Measurements from ENCODE around the gene CCL28. TPM values are rescaled to one million over a fixed set of nuclear protein-coding genes. Genes with fewer than 3 reads are reported as not detected.
"Not testable (repeated sequence)": the region's sequence is repeated elsewhere in the genome, so short reads cannot be mapped to it uniquely, and the experiment has no call there.

Gene CCL28
- 1 to 10 TPM; 5.4 TPM for total RNA-seq

GRCh38 chr5:43412156-43412555, at the start of gene CCL28:
Gene CCL28, minus strand, starts transcription at chr5:43412391. Its CDS starts 75 bp downstream, at chr5:43412316.
- Mint-ChIP-seq H3K4me1 (ENCODE audit: low read depth) (no peaks in the 10 kb centered on the region), H3K27me3 (ENCODE audit: low read depth) (no peaks in the 10 kb centered on the region), H3K4me3 (no peak within 1 kb of the TSS), H3K36me3 (ENCODE audit: low read depth) (no peaks in the 10 kb centered on the region), H3K27ac (no peak within 1 kb of the TSS), H3K9me3 (peaks cover 11% of the 10 kb centered on the region)
- CTCF ChIA-PET, result interaction anchor here (1.7 kb wide), 1 partner anchor 42 kb away, joined by 4 read pairs; no protein-coding TSS in a partner anchor
- intact Hi-C loops (cut with micrococcal nuclease), result no loop called here
- DNase-seq, result no peak

DNA sequence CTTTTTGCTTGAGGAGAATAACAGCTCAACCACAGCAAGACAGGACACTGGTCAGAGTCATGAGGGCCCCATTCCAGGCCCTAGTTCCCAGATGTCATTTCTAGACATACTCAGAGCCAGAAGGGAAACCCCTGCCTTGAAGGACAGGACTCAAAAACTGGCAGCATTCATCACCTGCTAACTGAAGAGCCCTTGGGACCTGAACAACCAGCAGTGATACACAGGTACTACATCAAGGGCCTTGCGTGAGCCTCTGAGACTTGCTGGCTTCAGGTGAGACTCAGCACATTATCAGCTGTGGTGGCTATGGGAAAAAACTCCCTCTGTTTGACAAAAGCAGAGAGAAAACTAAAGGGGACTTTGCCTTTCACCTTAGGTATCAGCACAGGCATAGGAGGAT, 48.9 kb upstream of the CCL28 start:
- CTCF ChIA-PET, result interaction anchor here (0.6 kb wide), 1 partner anchor 15 kb away, joined by 3 read pairs; no protein-coding TSS in a partner anchor
- intact Hi-C loops (cut with micrococcal nuclease), result no loop called here
- no peak for DNase-seq
- no peaks in the 10 kb centered on the region for H3K27me3 Mint-ChIP-seq (ENCODE audit: low read depth)
- H3K4me3 Mint-ChIP-seq, result no peak overlapping the region
- H3K4me1 Mint-ChIP-seq (ENCODE audit: low read depth), result peaks cover 2% of the 10 kb centered on the region
- peaks cover 20% of the 10 kb centered on the region for H3K9me3 Mint-ChIP-seq
- no peak overlapping the region for H3K27ac Mint-ChIP-seq
- peaks cover 51% of the 10 kb centered on the region for H3K36me3 Mint-ChIP-seq (ENCODE audit: low read depth)

DNA sequence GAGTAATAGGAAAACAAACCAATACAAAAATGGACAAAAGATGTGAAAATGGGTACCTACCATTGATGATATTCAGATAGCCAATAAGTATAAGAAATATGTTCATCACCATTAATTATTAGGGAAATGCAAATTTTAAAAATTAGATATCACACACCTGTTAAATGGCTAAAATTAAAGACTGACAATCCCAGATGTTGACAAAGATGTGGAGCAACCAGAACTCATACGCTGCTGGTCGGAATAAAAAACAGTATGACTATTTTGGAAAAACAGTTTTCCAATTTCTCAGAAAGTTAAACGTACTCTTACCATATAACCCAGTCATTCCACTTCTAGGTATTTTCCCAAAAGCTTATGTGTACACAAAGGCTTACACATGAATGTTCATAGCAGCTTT, 44.4 kb upstream of the CCL28 start:
- Mint-ChIP-seq H3K9me3 (peaks cover 17% of the 10 kb centered on the region), H3K27me3 (ENCODE audit: low read depth) (no peaks in the 10 kb centered on the region), H3K27ac (no peak overlapping the region), H3K36me3 (ENCODE audit: low read depth) (peaks cover 59% of the 10 kb centered on the region), H3K4me3 (no peak overlapping the region), H3K4me1 (ENCODE audit: low read depth) (no peaks in the 10 kb centered on the region)
- CTCF ChIA-PET, result no interaction called here
- no peak for DNase-seq
- intact Hi-C loops (cut with micrococcal nuclease), result no loop called here

DNA sequence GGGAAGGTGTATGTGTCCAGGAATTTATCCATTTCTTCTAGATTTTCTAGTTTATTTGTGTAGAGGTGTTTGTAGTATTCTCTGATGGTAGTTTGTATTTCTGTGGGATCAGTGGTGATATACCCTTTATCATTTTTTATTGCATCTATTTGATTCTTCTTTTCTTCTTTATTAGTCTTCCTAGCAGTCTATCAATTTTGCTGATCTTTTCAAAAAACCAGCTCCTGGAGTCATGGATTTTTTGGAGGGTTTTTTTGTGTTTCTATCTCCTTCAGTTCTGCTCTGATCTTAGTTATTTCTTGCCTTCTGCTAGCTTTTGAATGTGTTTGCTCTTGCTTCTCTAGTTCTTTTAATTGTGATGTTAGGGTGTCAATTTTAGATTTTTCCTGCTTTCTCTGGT, 29.4 kb upstream of the CCL28 start:
- H3K27ac Mint-ChIP-seq; DNase-seq; CTCF ChIA-PET; H3K4me1 Mint-ChIP-seq (ENCODE audit: low read depth); intact Hi-C loops (cut with micrococcal nuclease); H3K4me3 Mint-ChIP-seq; H3K27me3 Mint-ChIP-seq (ENCODE audit: low read depth): not testable (repeated sequence)
- Mint-ChIP-seq H3K36me3 (ENCODE audit: low read depth) (peaks cover 32% of the 10 kb centered on the region), H3K9me3 (peaks cover 53% of the 10 kb centered on the region)

GRCh38 chr5:43437062-43437660, 25.0 kb upstream of the CCL28 start:
- H3K36me3 Mint-ChIP-seq (ENCODE audit: low read depth), result peaks cover 7% of the 10 kb centered on the region
- H3K27me3 Mint-ChIP-seq (ENCODE audit: low read depth), result no peaks in the 10 kb centered on the region
- peaks cover 40% of the 10 kb centered on the region for H3K9me3 Mint-ChIP-seq
- no peak for DNase-seq
- H3K27ac Mint-ChIP-seq, result no peak overlapping the region
- no peaks in the 10 kb centered on the region for H3K4me1 Mint-ChIP-seq (ENCODE audit: low read depth)
- intact Hi-C loops (cut with micrococcal nuclease), result no loop called here
- H3K4me3 Mint-ChIP-seq, result no peak overlapping the region
- CTCF ChIA-PET, result no interaction called here

- CTCF ChIA-PET, result no interaction called here
- intact Hi-C loops (cut with micrococcal nuclease), result no loop called here
- peaks cover 14% of the 10 kb centered on the region for H3K9me3 Mint-ChIP-seq
Observed at GRCh38 chr5:43433382-43433781, 21.2 kb upstream of the CCL28 start.

DNA sequence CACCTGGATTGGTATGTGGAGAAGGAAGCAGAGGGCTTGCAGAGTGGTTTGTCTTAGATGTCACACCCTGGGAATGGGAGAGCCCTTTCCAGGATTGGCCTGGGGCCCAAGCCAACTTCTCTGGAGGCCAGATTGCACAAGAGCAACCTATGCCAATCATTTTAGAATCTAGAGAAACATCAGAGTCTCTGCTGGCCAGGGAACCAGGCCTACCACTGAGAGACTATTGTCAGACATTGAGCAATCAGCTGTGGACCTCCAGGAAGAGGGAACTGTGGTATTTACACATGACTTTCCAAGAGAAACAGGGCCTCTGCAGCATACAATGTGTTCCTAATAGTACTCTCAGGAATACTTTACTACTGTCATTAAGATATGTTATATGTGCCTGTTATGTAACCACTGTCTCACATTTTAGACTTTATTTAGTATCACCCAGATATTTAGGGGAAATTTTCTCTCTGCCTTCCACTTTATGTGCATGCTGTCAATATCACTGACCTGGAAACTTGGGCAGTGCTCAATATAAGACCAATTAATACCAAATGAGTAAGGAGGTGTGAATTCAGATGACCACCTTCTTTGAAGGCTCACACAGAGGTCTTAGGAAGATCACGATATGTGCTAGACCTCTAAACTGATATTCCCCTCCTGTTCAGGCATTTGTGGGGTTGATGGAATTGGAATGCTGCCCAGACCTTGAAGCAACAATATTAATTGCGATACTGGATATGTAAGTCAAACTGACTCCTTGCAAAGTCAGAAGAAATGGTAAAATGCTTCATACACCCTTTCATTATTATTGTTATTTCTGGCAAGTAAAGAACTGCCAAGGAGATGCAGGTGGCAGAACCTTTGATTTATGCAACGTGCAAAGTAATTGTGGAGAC, 20.5 kb upstream of the CCL28 start:
- Mint-ChIP-seq H3K27ac (no peak overlapping the region), H3K27me3 (ENCODE audit: low read depth) (no peaks in the 10 kb centered on the region), H3K4me1 (ENCODE audit: low read depth) (no peaks in the 10 kb centered on the region), H3K4me3 (no peak overlapping the region), H3K36me3 (ENCODE audit: low read depth) (no peaks in the 10 kb centered on the region), H3K9me3 (peaks cover 7% of the 10 kb centered on the region)
- intact Hi-C loops (cut with micrococcal nuclease), result no loop called here
- DNase-seq, result no peak
- CTCF ChIA-PET, result no interaction called here

More at GRCh38 chr5:43433382-43433781, 21.2 kb upstream of the CCL28 start:
- Mint-ChIP-seq H3K27ac (no peak overlapping the region), H3K27me3 (ENCODE audit: low read depth) (no peaks in the 10 kb centered on the region), H3K4me1 (ENCODE audit: low read depth) (no peaks in the 10 kb centered on the region), H3K36me3 (ENCODE audit: low read depth) (peaks cover 4% of the 10 kb centered on the region), H3K4me3 (no peak overlapping the region)
- DNase-seq, result no peak

DNA sequence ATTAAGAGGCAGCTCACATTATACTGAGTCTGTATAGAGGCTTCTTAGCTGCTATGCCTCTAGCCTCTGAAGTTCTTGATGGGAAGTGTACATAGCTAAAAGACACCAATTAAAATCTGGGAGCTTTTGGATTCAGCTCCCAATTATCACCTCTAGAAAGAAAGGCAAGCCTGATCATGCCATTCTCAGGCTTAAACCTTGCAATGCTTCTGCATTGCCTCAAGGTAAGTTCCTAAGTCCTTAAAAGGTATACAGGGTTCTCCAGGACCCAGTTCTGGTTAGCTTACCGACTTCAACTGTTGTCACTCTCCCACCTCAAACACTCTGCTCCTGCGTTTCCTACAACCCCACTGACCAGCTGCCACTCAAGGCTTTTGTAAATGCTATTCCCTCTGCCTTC, 17.5 kb upstream of the CCL28 start:
- no peak overlapping the region for H3K27ac Mint-ChIP-seq
- H3K36me3 Mint-ChIP-seq (ENCODE audit: low read depth), result no peaks in the 10 kb centered on the region
- no peak overlapping the region for H3K4me3 Mint-ChIP-seq
- no peak for DNase-seq
- H3K9me3 Mint-ChIP-seq, result no peaks in the 10 kb centered on the region
- intact Hi-C loops (cut with micrococcal nuclease), result no loop called here
- CTCF ChIA-PET, result interaction anchor here (1.3 kb wide), 1 partner anchor 55 kb away, joined by 5 read pairs; the partner anchor contains the start of gene TMEM267
- no peaks in the 10 kb centered on the region for H3K4me1 Mint-ChIP-seq (ENCODE audit: low read depth)
- H3K27me3 Mint-ChIP-seq (ENCODE audit: low read depth), result no peaks in the 10 kb centered on the region

- Mint-ChIP-seq H3K4me1 (ENCODE audit: low read depth) (no peaks in the 10 kb centered on the region), H3K27ac (no peak overlapping the region), H3K27me3 (ENCODE audit: low read depth) (no peaks in the 10 kb centered on the region), H3K9me3 (no peaks in the 10 kb centered on the region), H3K36me3 (ENCODE audit: low read depth) (no peaks in the 10 kb centered on the region), H3K4me3 (no peak overlapping the region)
- intact Hi-C loops (cut with micrococcal nuclease), result no loop called here
- CTCF ChIA-PET, result interaction anchor here (0.6 to 1.3 kb wide), 2 partner anchors 55 to 200 kb away, joined by 3 to 5 read pairs; partner anchors contain the start of gene TMEM267
- no peak for DNase-seq
Observed at GRCh38 chr5:43429016-43429415, 16.8 kb upstream of the CCL28 start.

DNA sequence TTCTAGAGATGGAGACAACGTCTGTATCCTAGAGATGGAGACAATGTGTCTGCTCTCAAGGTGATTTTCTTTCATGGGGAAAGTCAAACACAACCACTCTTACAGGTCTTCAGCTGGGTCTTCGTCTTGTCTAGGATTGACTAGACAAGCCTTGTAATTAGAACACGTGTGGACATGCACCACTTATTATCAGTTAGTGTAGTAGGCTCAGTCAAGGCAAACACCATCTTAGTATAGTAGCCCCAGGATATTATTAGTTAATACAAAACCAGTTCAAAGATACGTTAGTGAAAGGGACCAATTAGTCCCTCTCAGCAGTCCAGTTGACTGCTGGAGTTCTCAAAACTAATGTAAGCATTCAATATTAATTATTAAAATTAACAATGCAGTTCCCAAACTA, 15.1 kb upstream of the CCL28 start:
- Mint-ChIP-seq H3K27me3 (ENCODE audit: low read depth) (no peaks in the 10 kb centered on the region), H3K4me3 (no peak overlapping the region), H3K9me3 (no peaks in the 10 kb centered on the region), H3K27ac (no peak overlapping the region), H3K4me1 (ENCODE audit: low read depth) (no peaks in the 10 kb centered on the region), H3K36me3 (ENCODE audit: low read depth) (no peaks in the 10 kb centered on the region)
- intact Hi-C loops (cut with micrococcal nuclease), result no loop called here
- CTCF ChIA-PET, result interaction anchor here (1.2 kb wide), 1 partner anchor 15 kb away, joined by 6 read pairs; no protein-coding TSS in a partner anchor
- no peak for DNase-seq

GRCh38 chr5:43425983-43426382, 13.8 kb upstream of the CCL28 start:
- no peak overlapping the region for H3K27ac Mint-ChIP-seq
- H3K4me3 Mint-ChIP-seq, result no peak overlapping the region
- H3K9me3 Mint-ChIP-seq, result no peaks in the 10 kb centered on the region
- CTCF ChIA-PET, result interaction anchor here (1.2 kb wide), 1 partner anchor 17 kb away, joined by 6 read pairs; no protein-coding TSS in a partner anchor
- H3K27me3 Mint-ChIP-seq (ENCODE audit: low read depth), result no peaks in the 10 kb centered on the region
- no peak for DNase-seq
- H3K36me3 Mint-ChIP-seq (ENCODE audit: low read depth), result no peaks in the 10 kb centered on the region
- intact Hi-C loops (cut with micrococcal nuclease), result no loop called here
- H3K4me1 Mint-ChIP-seq (ENCODE audit: low read depth), result peaks cover 2% of the 10 kb centered on the region

DNA sequence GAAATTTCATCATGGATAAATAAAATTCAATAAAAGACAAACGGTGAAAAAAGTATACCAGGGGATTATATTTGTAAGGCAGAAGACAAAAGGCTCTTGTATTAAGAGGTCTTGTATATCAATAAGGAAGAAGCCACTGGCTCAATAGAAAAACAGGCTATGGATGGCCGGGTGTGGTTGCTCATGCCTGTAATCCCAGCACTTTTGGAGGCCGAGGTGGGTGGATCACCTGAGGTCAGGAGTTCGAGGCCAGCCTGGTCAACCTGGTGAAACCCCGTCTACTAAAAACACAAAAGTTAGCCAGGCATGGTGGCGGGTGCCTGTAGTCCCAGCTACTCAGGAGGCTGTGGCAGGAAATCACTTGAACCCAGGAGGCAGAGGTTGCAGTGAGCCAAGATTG, 10.9 kb upstream of the CCL28 start:
- H3K4me1 Mint-ChIP-seq (ENCODE audit: low read depth); intact Hi-C loops (cut with micrococcal nuclease); H3K36me3 Mint-ChIP-seq (ENCODE audit: low read depth); H3K4me3 Mint-ChIP-seq; H3K27ac Mint-ChIP-seq; H3K27me3 Mint-ChIP-seq (ENCODE audit: low read depth); DNase-seq; H3K9me3 Mint-ChIP-seq: not testable (repeated sequence)
- CTCF ChIA-PET, result interaction anchor here (0.6 kb wide), 1 partner anchor 39 kb away, joined by 4 read pairs; no protein-coding TSS in a partner anchor
